CD8-positive, alpha-beta memory T cell (primary cell): ENCODE measurements around the gene EEFSEC. TPM values are rescaled to one million over a fixed set of nuclear protein-coding genes. Genes with fewer than 3 reads are reported as not detected.
A peak's percentile ranks its signal among the peaks of the same experiment; 100 is the strongest.

Experiments used
- CTCF ChIA-PET: fragments of 350-600 bp; sonication (Branson Sonifier 250); formaldehyde crosslinking; loops from one replicate; lab custom pipeline; 2021; ENCODE audit warnings: antibody characterized with exemption; lab: Charles Lee
- POLR2A ChIA-PET: fragments of 350-600 bp; sonication (Branson Sonifier 250); formaldehyde crosslinking; loops from one replicate; lab custom pipeline; 2021; ENCODE audit warnings: antibody characterized with exemption; lab: Charles Lee
- DNase-seq, 5 donors: peaks; one replicate each; pipeline versions ENCODE4 v3.0.0 to v3.0.0-alpha.2; 2020 to 2022; ENCODE audit warnings: mixed read lengths in 1 of 5
- H3K27ac ChIP-seq: one replicate; pipeline ENCODE4 v1.7.0; 2013; ENCODE audit warnings: low read depth, mild to moderate bottlenecking, low read length, moderate library complexity
- H3K27me3 ChIP-seq: 2 replicates; pipeline ENCODE4 v1.7.0; 2013; ENCODE audit warnings: low read length, mild to moderate bottlenecking; ENCODE audit not compliant: insufficient read depth, poor library complexity, severe bottlenecking
- H3K36me3 ChIP-seq: 2 replicates; pipeline ENCODE4 v1.7.0; 2013; ENCODE audit warnings: mild to moderate bottlenecking, low read length, moderate library complexity; ENCODE audit not compliant: insufficient read depth
- H3K4me1 ChIP-seq: 2 replicates; pipeline ENCODE4 v1.7.0; 2013; ENCODE audit warnings: mild to moderate bottlenecking, low read length, moderate library complexity; ENCODE audit not compliant: insufficient read depth
- H3K4me3 ChIP-seq: 2 replicates; pipeline ENCODE4 v1.7.0; 2013; ENCODE audit warnings: mild to moderate bottlenecking, low read length
- H3K9me3 ChIP-seq: 2 replicates; pipeline ENCODE4 v1.7.0; 2013; ENCODE audit warnings: mild to moderate bottlenecking, low read length
- H3K27ac Mint-ChIP-seq, 8 donors: one replicate each; pipeline ENCODE4 v1.8.0; 2020 to 2021; ENCODE audit warnings: mixed read lengths in 8 of 8, mild to moderate bottlenecking in 6 of 8, inconsistent platforms in 3 of 8, moderate library complexity in 3 of 8
- H3K27me3 Mint-ChIP-seq, 2 donors: one replicate each; pipeline ENCODE4 v1.8.0; 2020 to 2021; ENCODE audit warnings: mixed read lengths in 2 of 2, mild to moderate bottlenecking in 1 of 2, moderate library complexity in 1 of 2
- H3K36me3 Mint-ChIP-seq, 3 donors: one replicate each; pipeline ENCODE4 v1.8.0; 2020 to 2021; ENCODE audit warnings: mixed read lengths in 3 of 3, inconsistent platforms in 1 of 3, mild to moderate bottlenecking in 1 of 3
- H3K4me1 Mint-ChIP-seq, 3 donors: one replicate each; pipeline ENCODE4 v1.8.0; 2020 to 2021; ENCODE audit warnings: mixed read lengths in 3 of 3, inconsistent platforms in 1 of 3, mild to moderate bottlenecking in 1 of 3
- H3K4me3 Mint-ChIP-seq, 7 donors: one replicate each; pipeline ENCODE4 v1.8.0; 2020 to 2021; ENCODE audit warnings: mixed read lengths in 7 of 7, mild to moderate bottlenecking in 6 of 7, moderate library complexity in 4 of 7, inconsistent platforms in 2 of 7
- H3K9me3 Mint-ChIP-seq, 5 donors: one replicate each; pipeline ENCODE4 v1.8.0; 2020 to 2022; ENCODE audit warnings: mixed read lengths in 5 of 5, mild to moderate bottlenecking in 3 of 5, moderate library complexity in 2 of 5, inconsistent platforms in 1 of 5
- polyA plus RNA-seq: library from polyadenylated mRNA; unstranded; fragments of 300-500 nt; fragmentation: Illumina TruSeq; gene quantifications from one replicate; pipeline ENCODE4 v1.2.3, GENCODE V29; 2021
- total RNA-seq, 2 experiments: library from RNA; stranded (reverse); gene quantifications; one replicate each; pipeline ENCODE4 v1.2.3, GENCODE V29; 2021

The EEFSEC gene
- total and polyA plus RNA-seq, 3 experiments from 2014 or later: 20.4 to 28.6 (median 21.8) TPM

GRCh38 chr3:128432971-128433836 lies 279.9 kb downstream of the EEFSEC start:
- no peaks in the 10 kb centered on the region for H3K9me3 ChIP-seq
- H3K27me3 ChIP-seq: peaks cover 8% of the 10 kb centered on the region
- H3K9me3 Mint-ChIP-seq: no peaks in the 10 kb centered on the region
- H3K36me3 Mint-ChIP-seq: no peaks in the 10 kb centered on the region
- DNase-seq: no peak
- no peak overlapping the region for H3K27ac ChIP-seq
- no peaks in the 10 kb centered on the region for H3K4me1 ChIP-seq
- no peaks in the 10 kb centered on the region for H3K36me3 ChIP-seq
- ChIA-PET POLR2A (no interaction called here), CTCF (interaction anchor here (1.2 kb wide), 1 partner anchor 9 kb away, joined by 3 read pairs; no protein-coding TSS in a partner anchor)
- peaks cover 40 to 56% of the 10 kb centered on the region in 2 donors for H3K27me3 Mint-ChIP-seq
- H3K4me1 Mint-ChIP-seq: peaks cover 3 to 11% (median 8%) of the 10 kb centered on the region in 3 donors
- H3K27ac Mint-ChIP-seq: no peak overlapping the region
- H3K4me3 Mint-ChIP-seq: peak overlapping the region in 1 of 7 donors; percentile 32
- H3K4me3 ChIP-seq: no peak overlapping the region

- Mint-ChIP-seq H3K9me3 (no peaks in the 10 kb centered on the region), H3K27ac (no peak overlapping the region), H3K36me3 (no peaks in the 10 kb centered on the region), H3K27me3 (peaks cover 36 to 57% of the 10 kb centered on the region in 2 donors), H3K4me3 (peak overlapping the region in 1 of 7 donors; percentile 32), H3K4me1 (peaks cover 3 to 11% (median 8%) of the 10 kb centered on the region in 3 donors)
- Histone ChIP-seq H3K9me3 (no peaks in the 10 kb centered on the region), H3K27me3 (peaks cover 8% of the 10 kb centered on the region), H3K4me3 (no peak overlapping the region), H3K36me3 (no peaks in the 10 kb centered on the region), H3K27ac (no peak overlapping the region), H3K4me1 (no peaks in the 10 kb centered on the region)
- POLR2A ChIA-PET: no interaction called here
- DNase-seq: no peak
- CTCF ChIA-PET: no interaction called here
Observed at GRCh38 chr3:128433837-128434165, 280.5 kb downstream of the EEFSEC start.

GRCh38 chr3:128434524-128434923 lies 281.2 kb downstream of the EEFSEC start:
- Histone ChIP-seq H3K36me3 (no peaks in the 10 kb centered on the region), H3K4me1 (no peaks in the 10 kb centered on the region), H3K4me3 (no peak overlapping the region), H3K9me3 (no peaks in the 10 kb centered on the region), H3K27me3 (peaks cover 8% of the 10 kb centered on the region), H3K27ac (no peak overlapping the region)
- H3K4me1 Mint-ChIP-seq: peaks cover 3 to 11% (median 8%) of the 10 kb centered on the region in 3 donors
- H3K27me3 Mint-ChIP-seq: peaks cover 35 to 64% of the 10 kb centered on the region in 2 donors
- ChIA-PET CTCF (interaction anchor here (1.4 kb wide), 1 partner anchor 9 kb away, joined by 3 read pairs; no protein-coding TSS in a partner anchor), POLR2A (no interaction called here)
- no peak overlapping the region for H3K4me3 Mint-ChIP-seq
- no peaks in the 10 kb centered on the region for H3K36me3 Mint-ChIP-seq
- no peak for DNase-seq
- H3K9me3 Mint-ChIP-seq: no peaks in the 10 kb centered on the region
- no peak overlapping the region for H3K27ac Mint-ChIP-seq

GRCh38 chr3:128435058-128435457 lies 281.8 kb downstream of the EEFSEC start:
- H3K27me3 Mint-ChIP-seq: peaks cover 37 to 64% of the 10 kb centered on the region in 2 donors
- CTCF ChIA-PET: interaction anchor here (1.4 kb wide), 1 partner anchor 9 kb away, joined by 3 read pairs; no protein-coding TSS in a partner anchor
- H3K36me3 Mint-ChIP-seq: no peaks in the 10 kb centered on the region
- no peaks in the 10 kb centered on the region for H3K9me3 ChIP-seq
- POLR2A ChIA-PET: no interaction called here
- H3K4me3 Mint-ChIP-seq: no peak overlapping the region
- DNase-seq: no peak
- no peak overlapping the region for H3K27ac Mint-ChIP-seq
- H3K4me3 ChIP-seq: no peak overlapping the region
- H3K9me3 Mint-ChIP-seq: no peaks in the 10 kb centered on the region
- H3K4me1 ChIP-seq: no peaks in the 10 kb centered on the region
- H3K27me3 ChIP-seq: peaks cover 8% of the 10 kb centered on the region
- H3K27ac ChIP-seq: no peak overlapping the region
- peaks cover 3 to 11% (median 8%) of the 10 kb centered on the region in 3 donors for H3K4me1 Mint-ChIP-seq
- no peaks in the 10 kb centered on the region for H3K36me3 ChIP-seq

GRCh38 chr3:128435561-128435960 lies 282.3 kb downstream of the EEFSEC start:
- no peaks in the 10 kb centered on the region for H3K36me3 ChIP-seq
- H3K36me3 Mint-ChIP-seq: no peaks in the 10 kb centered on the region
- no peak for DNase-seq
- H3K9me3 Mint-ChIP-seq: no peaks in the 10 kb centered on the region
- peaks cover 3 to 11% (median 8%) of the 10 kb centered on the region in 3 donors for H3K4me1 Mint-ChIP-seq
- H3K4me3 ChIP-seq: no peak overlapping the region
- CTCF ChIA-PET: interaction anchor here (1.4 kb wide), 1 partner anchor 10 kb away, joined by 3 read pairs; no protein-coding TSS in a partner anchor
- no peak overlapping the region for H3K4me3 Mint-ChIP-seq
- H3K27me3 ChIP-seq: peaks cover 8% of the 10 kb centered on the region
- POLR2A ChIA-PET: no interaction called here
- H3K27ac Mint-ChIP-seq: no peak overlapping the region
- peaks cover 36 to 62% of the 10 kb centered on the region in 2 donors for H3K27me3 Mint-ChIP-seq
- no peaks in the 10 kb centered on the region for H3K4me1 ChIP-seq
- no peaks in the 10 kb centered on the region for H3K9me3 ChIP-seq
- no peak overlapping the region for H3K27ac ChIP-seq

- CTCF ChIA-PET: interaction anchor here (1.4 kb wide), 1 partner anchor 10 kb away, joined by 3 read pairs; no protein-coding TSS in a partner anchor
- Mint-ChIP-seq H3K36me3 (no peaks in the 10 kb centered on the region), H3K9me3 (no peaks in the 10 kb centered on the region), H3K27ac (no peak overlapping the region), H3K27me3 (peaks cover 32 to 59% of the 10 kb centered on the region in 2 donors), H3K4me1 (peaks cover 3 to 11% (median 8%) of the 10 kb centered on the region in 3 donors), H3K4me3 (no peak overlapping the region)
- no peaks in the 10 kb centered on the region for H3K4me1 ChIP-seq
- no peaks in the 10 kb centered on the region for H3K36me3 ChIP-seq
- H3K27ac ChIP-seq: no peak overlapping the region
- no peak overlapping the region for H3K4me3 ChIP-seq
- peaks cover 8% of the 10 kb centered on the region for H3K27me3 ChIP-seq
- POLR2A ChIA-PET: no interaction called here
- no peaks in the 10 kb centered on the region for H3K9me3 ChIP-seq
- no peak for DNase-seq
Observed at GRCh38 chr3:128436214-128436613, 282.9 kb downstream of the EEFSEC start.

- Mint-ChIP-seq H3K4me1 (no peaks in the 10 kb centered on the region), H3K27ac (peak overlapping the region in 1 of 8 donors; percentile 24), H3K36me3 (no peaks in the 10 kb centered on the region), H3K27me3 (peaks cover 18 to 49% of the 10 kb centered on the region in 2 donors), H3K4me3 (no peak overlapping the region), H3K9me3 (no peaks in the 10 kb centered on the region)
- Histone ChIP-seq H3K4me1 (no peaks in the 10 kb centered on the region), H3K27ac (no peak overlapping the region), H3K36me3 (no peaks in the 10 kb centered on the region), H3K27me3 (no peaks in the 10 kb centered on the region), H3K9me3 (no peaks in the 10 kb centered on the region), H3K4me3 (no peak overlapping the region)
- POLR2A ChIA-PET: no interaction called here
- DNase-seq: no peak
- CTCF ChIA-PET: interaction anchor here (0.8 to 1.1 kb wide), 2 partner anchors 11 to 109 kb away, joined by 3 to 4 read pairs; no protein-coding TSS in a partner anchor
Observed at GRCh38 chr3:128438488-128439072, 285.3 kb downstream of the EEFSEC start.

GRCh38 chr3:128439226-128439625 lies 285.9 kb downstream of the EEFSEC start:
- no peaks in the 10 kb centered on the region for H3K36me3 ChIP-seq
- no peak overlapping the region for H3K27ac ChIP-seq
- H3K27ac Mint-ChIP-seq: peak overlapping the region in 1 of 8 donors; percentile 10
- H3K27me3 ChIP-seq: no peaks in the 10 kb centered on the region
- peak overlapping the region in 1 of 7 donors; percentile 68 for H3K4me3 Mint-ChIP-seq
- no peaks in the 10 kb centered on the region for H3K9me3 ChIP-seq
- no peaks in the 10 kb centered on the region for H3K4me1 ChIP-seq
- H3K4me3 ChIP-seq: no peak overlapping the region
- H3K36me3 Mint-ChIP-seq: no peaks in the 10 kb centered on the region
- H3K9me3 Mint-ChIP-seq: no peaks in the 10 kb centered on the region
- peaks cover 16 to 45% of the 10 kb centered on the region in 2 donors for H3K27me3 Mint-ChIP-seq
- DNase-seq: no peak
- ChIA-PET CTCF (no interaction called here), POLR2A (no interaction called here)
- no peaks in the 10 kb centered on the region for H3K4me1 Mint-ChIP-seq
